Peyer's patch (tissue), 4 donors: ENCODE measurements around the gene ARMC9.
"Not testable (repeated sequence)": the region's sequence is repeated elsewhere in the genome, so short reads cannot be mapped to it uniquely, and the experiment has no call there.

Experiments used
- POLR2A ChIP-seq, 2 donors: fragments of 450-650 bp; IDR thresholded peaks; one replicate each; pipeline ENCODE4 v1.5.1; 2017; ENCODE audit warnings: antibody characterized with exemption in 2 of 2, mild to moderate bottlenecking in 2 of 2, moderate library complexity in 2 of 2
- TF ChIP-seq, protein P1 (sequence below), 6 experiments: fragments of 450-650 bp in 4 of 6; fragments of 200-600 bp in 2 of 6; sonication (generic) in 1 of 6; IDR thresholded peaks; one replicate each; pipeline ENCODE4 v1.5.1; 2017 to 2019; ENCODE audit warnings: antibody characterized with exemption in 6 of 6, mild to moderate bottlenecking in 3 of 6, moderate library complexity in 1 of 6

DNA sequence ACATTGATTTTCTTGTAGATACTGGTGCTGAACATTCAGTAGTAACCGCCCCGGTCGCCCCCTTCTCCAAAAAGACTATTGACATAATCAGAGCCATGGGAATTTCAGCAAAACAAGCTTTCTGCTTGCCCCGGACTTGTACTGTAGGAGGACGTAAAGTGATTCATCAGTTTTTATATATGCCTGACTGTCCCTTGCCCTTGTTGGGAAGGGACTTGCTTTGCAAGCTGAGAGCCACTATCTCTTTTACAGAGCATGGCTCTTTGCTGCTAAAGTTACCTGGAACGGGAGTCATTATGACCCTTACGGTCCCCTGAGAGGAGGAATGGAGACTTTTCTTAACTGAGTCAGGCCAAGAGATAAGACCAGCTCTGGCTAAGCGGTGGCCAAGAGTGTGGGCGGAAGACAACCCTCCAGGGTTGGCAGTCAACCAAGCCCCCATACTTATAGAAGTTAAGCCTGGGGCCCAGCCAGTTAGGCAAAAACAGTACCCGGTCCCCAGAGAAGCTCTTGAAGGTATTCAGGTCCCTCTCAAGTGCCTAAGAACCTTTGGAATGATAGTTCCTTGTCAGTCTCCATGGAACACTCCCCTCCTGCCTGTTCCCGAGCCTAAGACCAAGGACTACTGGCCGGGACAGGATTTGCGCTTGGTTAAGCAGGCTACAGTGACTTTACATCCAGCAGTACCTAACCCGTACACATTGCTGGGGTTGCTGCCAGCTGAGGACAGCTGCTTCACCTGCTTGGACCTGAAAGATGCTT, 205.2 kb downstream of the ARMC9 start:
- TF ChIP-seq, protein P1, sequence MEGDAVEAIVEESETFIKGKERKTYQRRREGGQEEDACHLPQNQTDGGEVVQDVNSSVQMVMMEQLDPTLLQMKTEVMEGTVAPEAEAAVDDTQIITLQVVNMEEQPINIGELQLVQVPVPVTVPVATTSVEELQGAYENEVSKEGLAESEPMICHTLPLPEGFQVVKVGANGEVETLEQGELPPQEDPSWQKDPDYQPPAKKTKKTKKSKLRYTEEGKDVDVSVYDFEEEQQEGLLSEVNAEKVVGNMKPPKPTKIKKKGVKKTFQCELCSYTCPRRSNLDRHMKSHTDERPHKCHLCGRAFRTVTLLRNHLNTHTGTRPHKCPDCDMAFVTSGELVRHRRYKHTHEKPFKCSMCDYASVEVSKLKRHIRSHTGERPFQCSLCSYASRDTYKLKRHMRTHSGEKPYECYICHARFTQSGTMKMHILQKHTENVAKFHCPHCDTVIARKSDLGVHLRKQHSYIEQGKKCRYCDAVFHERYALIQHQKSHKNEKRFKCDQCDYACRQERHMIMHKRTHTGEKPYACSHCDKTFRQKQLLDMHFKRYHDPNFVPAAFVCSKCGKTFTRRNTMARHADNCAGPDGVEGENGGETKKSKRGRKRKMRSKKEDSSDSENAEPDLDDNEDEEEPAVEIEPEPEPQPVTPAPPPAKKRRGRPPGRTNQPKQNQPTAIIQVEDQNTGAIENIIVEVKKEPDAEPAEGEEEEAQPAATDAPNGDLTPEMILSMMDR (IDR thresholded peaks at IDR 0.05) = peak in 1 of 6 experiments; percentile 12
- TF ChIP-seq POLR2A (IDR thresholded peaks at IDR 0.05) = not testable (repeated sequence)
